ENCODE data around the gene ETV6.
"Not testable (repeated sequence)": the region's sequence is repeated elsewhere in the genome, so short reads cannot be mapped to it uniquely, and the experiment has no call there.

ETV6 gene

GRCh38 chr12:11905534-11905933 lies 256.1 kb downstream of the ETV6 start:
- DNase-seq = no peak

GRCh38 chr12:11906286-11906935 lies 256.9 kb downstream of the ETV6 start:
- DNase-seq = no peak

GRCh38 chr12:11907625-11908024 lies 258.2 kb downstream of the ETV6 start:
- no peak for DNase-seq

- DNase-seq = not testable (repeated sequence)
Measured at GRCh38 chr12:11909406-11909805, 259.9 kb downstream of the ETV6 start.

- no peak for DNase-seq
Measured at GRCh38 chr12:11916113-11916512, 266.6 kb downstream of the ETV6 start.

- no peak for DNase-seq
Measured at GRCh38 chr12:11916771-11917170, 267.3 kb downstream of the ETV6 start.

- DNase-seq = no peak
Measured at GRCh38 chr12:11917501-11917900, 268.0 kb downstream of the ETV6 start.

GRCh38 chr12:11920231-11920630 lies 270.8 kb downstream of the ETV6 start:
- no peak for DNase-seq

- DNase-seq = no peak
Measured at GRCh38 chr12:11922361-11922760, 272.9 kb downstream of the ETV6 start.

GRCh38 chr12:11923067-11923466 lies 273.6 kb downstream of the ETV6 start:
- no peak for DNase-seq

- DNase-seq = no peak
Measured at GRCh38 chr12:11927286-11927935, 277.9 kb downstream of the ETV6 start.

GRCh38 chr12:11929714-11930113 lies 280.2 kb downstream of the ETV6 start:
- no peak for DNase-seq

- no peak for DNase-seq
Measured at GRCh38 chr12:11939223-11939622, 289.7 kb downstream of the ETV6 start.

- DNase-seq = no peak
Measured at GRCh38 chr12:11941606-11942337, 292.3 kb downstream of the ETV6 start.

GRCh38 chr12:11943919-11944700 lies 294.6 kb downstream of the ETV6 start:
- DNase-seq = no peak
